Stimulated activated CD4-positive, alpha-beta T cell treated with anti-CD3 and anti-CD28 coated beads, Interleukin-4, amount 100 ng/mL, for 4 hours (primary cell): ENCODE results near the gene NUP133.
"Not testable (repeated sequence)": the region's sequence is repeated elsewhere in the genome, so short reads cannot be mapped to it uniquely, and the experiment has no call there.

ENCODE experiments used
- DNase-seq, 2 experiments: peaks; one replicate each; pipeline ENCODE4 v3.0.0-alpha.2; 2020

The NUP133 gene

DNA sequence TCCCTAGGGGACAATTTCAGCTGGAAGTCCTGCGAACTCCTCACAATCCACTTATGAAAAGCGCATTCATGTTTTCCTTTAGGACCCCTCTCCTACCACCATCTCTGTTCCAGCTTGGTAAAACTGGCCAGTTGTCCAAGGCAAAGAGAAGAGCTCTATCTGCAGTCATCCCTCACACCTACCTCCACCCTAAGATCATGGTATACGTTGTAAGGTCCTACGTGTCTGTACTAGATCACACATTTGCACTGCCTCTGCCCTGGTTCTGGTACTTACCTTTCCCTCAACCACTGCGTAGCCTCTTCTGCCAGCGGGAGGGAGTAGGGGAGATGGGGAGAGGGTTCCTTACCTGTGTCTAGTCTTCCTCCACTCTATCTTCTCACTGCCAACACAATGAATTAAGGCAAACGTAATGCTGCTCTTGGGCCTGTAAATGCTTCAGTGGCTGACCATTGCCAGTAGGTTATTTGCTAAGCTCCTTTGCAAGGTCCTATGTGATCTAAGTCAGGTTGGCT, 739 bp upstream of the NUP133 start:
- no peak for DNase-seq

DNA sequence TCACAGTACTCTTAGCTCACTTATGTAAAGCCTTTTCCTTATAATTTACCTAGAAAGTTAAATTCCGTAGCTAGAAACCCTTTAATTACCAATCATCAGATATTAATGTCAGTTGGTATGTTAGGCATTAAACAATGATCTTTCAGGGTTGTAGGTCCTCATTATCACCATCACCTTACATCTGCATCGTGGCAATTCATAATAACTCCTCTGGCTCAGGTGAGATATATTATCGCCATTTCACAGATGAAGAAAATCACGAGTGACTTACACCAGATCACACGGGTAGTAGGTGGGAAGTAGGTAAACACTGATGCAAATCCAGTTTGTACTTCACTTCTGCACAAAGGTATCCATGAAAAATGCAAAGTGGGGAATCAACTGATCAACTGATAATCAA, 639 bp downstream of the NUP133 start:
- DNase-seq = no peak

DNA sequence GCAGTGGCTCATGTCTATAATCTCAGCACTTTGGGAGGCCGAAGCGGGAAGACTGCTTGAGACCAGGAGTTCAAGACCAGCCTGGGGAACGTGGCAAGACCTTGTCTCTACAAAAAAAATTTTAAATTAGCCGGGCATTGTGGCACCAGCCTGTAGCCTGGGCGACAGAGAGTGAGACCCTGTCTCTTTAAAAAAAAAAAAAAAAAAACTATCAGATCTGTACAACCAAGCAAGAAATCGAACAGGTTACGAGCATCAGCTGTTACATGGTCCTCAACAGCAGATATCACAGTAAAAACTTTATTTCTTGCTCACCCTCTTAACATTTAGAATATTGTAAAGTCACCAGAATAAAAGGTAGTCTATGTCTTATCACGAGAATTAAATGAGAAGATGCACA, 1.5 kb downstream of the NUP133 start:
- no peak for DNase-seq

DNA sequence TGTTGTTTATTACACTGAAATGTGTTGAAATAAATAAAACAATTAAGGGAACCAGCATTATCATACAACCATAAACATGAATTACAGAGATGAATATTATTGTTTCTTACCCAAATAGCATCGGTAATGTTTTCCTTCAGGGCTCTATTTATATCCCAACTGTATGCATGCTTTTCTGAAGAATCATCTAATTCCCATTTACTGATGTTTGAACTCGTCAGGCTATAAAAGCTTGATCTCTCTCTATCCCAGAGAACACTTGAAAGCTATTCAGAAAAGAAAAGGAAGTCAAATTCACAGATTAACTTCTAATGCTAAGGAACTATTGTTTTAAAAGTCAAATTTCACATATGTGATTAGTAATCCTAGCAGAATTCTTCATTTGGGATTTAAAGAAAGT, 12.4 kb downstream of the NUP133 start:
- DNase-seq = no peak

DNA sequence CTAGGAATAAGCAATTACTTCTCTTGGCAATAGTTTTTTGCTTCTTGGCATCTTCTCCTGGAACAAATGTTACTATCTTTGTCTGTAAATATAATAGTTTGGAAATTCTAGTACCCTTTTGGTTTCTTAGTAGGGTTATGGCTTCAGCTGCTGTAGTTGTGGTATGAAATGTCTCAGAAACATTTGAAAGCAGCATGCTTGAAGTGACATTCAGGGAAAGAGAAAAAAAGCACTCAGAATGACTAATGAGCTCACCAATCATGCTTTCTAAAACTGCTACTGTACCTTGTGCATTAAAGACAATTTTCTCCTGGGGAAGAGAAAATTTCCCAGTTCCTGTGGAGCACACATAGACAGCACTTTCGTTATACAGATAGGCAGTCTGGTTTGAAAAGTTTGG, 21.0 kb downstream of the NUP133 start:
- no peak for DNase-seq

DNA sequence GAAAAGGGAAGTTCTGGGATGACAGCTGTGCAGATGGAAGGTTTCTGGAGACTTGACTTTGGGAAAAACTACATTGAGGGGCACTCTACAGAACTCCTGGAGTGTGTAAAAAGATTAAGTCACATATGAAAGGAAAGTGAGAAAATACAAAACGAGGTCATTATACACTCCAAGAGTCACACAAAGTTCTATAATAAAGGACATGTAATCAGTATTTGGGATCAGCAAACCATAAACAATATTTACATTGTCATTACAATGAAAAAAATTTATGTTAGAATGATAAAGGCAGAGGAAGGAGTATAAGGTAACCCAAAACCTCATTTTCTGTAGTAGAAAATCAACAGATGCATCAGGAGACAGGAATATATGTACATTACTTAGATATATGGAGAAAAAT, 22.8 kb downstream of the NUP133 start:
- DNase-seq = no peak

DNA sequence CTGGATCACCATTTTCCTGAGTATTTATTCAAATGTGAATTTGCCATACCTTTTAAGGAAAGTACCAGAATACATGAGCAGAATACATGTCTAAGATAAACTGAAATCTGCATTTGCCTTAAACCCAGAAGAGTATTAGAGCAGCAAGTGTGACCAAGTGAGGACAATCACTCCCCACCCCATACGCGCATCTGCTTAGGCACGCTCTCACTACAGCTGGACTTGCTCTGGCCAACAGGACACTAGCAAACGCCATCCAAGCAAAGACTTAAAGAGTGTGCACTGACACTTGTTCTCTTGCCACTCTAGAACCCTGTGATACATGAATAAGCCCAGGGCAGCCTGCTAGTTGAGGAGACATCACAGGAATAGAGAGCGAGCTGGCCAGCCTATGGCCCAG, 25.6 kb downstream of the NUP133 start:
- DNase-seq = no peak

DNA sequence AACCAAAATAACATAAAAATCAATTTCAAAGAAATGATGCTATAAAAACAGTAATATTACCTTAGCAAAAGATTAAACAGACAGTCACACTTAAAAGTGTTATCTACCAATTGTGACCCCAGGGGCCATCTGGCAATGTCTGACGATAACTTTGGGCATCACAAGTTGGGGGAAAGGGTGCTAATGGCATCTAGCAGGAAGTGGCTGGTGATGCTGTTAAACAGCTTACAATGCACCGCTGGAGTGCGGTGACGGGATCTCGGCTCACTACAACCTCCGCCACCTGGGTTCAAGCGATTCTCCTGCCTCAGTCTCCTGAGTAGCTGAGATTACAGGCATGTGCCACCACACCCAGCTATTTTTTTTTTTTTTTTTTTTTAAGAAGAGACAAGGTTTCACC, 27.6 kb downstream of the NUP133 start:
- DNase-seq = no peak

DNA sequence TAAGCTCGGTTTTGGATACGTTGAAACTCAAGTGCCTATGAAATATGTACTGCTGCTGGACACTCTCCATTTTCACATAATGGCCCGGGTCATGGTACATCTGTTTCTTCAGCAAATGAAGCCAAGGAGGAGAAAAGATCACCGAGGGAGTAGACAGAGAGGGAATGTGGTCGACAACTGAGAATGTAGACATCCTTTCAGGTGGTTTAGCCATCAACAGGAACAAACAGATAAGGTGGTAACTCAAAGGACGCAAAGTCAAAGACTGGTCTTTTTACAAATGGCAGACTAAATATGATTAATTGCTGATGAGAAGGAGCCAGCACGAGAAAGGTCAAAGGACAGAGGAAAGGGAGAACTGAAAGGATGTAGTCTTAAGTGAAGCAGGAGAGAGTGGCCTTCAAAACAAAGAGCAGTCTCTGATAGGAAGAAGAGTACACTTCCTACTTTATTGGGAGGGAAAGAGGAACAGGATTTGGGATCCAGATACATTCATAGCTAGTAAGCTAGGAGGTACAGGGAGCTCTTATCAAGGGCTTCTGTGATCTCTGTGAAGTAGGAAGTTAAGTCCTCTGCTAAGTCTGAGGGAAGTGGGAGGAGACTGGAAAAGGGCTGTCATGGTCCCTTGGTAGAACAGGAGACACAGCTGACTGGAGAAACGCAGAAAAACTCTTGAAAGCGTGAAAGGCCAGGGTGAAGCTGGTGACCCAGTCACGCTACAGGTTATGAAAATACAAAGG, 28.3 kb downstream of the NUP133 start:
- no peak for DNase-seq

DNA sequence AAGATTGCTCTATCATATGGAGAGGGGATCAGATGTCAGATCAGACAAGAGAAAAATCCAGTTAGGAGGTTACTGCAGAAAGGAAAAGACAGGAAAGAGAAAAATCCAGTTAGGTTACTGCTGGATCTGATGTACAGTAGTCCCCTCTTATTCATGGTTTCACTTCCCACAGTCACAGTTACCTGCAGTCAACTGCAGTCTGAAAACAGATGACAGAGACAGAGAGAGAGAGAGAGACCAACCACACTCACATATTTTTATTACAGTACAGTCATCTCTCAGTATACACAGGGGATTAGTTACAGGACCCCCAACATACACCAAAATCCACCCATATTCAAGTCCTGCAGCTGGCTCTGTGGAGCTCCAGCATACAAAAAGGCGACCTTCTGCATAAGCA, 29.3 kb downstream of the NUP133 start:
- no peak for DNase-seq

DNA sequence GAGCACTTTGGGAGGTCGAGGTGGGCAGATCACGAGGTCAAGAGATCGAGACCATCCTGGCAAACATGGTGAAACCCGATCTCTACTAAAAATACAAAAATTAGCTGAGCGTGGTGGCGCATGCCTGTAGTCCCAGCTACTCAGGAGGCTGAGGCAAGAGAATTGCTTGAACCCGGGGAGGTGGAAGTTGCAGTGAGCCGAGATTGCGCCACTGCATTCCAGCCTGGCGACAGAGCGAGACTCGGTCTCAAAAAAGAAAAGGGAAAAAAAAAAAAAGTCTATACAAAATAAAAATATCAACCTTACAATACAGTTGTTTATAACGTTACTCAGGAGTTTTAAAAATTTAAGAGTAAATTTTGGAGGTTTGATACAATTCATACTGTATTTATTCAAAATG, 32.3 kb downstream of the NUP133 start:
- not testable (repeated sequence) for DNase-seq

DNA sequence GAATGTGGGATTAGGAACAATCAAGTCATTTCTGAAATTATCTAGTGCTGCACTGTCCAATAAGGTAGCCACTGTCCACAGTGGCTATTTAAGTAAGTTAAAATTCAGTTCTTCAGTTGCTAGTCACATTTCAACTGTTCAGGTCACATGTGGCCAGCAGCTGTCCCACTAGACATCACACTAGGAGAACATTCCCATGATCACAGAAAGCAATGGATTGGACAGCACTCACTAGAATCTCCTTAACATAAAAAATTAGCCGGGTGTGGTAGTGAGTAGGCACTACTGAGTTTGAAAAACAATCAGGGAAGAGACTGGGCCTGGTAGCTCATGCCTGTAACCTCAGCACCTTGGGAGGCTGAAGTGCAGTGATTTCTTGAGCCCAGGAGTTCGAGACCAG, 33.6 kb downstream of the NUP133 start:
- DNase-seq = no peak

DNA sequence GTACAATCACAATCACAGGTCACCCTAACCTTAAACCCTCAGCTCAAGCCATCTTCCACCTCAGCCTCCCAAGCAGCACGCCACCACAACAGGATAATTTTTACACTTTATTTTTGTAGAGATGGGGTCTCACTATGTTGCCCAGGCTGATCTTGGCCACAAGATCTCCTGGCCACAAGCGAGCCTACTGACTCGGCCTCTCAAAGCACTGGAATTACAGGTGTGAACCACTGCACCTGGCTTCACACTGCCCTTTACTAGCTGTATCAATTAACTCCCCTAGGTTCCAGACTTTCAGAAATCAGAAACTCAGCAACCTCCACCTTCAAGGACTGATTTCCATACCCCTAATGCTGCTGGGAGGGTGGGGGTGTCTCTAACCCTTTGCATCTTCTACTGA, 37.0 kb downstream of the NUP133 start:
- DNase-seq = no peak

DNA sequence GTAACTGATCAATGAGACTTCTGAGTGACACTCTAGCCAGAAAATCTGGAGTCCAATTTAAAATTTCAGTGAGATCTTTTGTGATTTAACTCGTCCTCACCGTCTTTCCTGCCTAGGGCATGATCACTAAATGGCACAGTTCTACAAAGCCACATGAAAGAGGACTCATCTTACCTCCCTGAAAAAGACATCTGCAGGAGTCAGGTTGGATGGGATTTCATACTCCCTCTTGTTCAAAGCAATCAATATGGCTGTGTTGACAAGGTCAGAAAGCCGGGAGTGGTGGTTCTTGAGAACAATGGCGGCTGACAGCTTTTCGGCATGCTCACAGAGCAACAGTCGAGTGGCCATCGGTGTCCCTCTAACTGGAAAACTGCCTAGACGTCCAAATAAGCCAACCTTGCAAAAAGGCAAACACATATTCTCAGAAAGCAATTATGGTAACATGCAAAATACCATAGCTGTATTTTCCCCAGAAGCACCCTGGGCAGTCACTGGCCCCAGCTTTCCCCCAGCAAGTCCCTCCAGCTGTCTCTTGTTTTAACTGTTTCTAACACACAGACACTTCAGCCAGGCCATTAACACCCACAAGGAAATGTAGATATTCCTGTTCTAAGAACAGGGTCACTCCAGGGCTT, 37.6 kb downstream of the NUP133 start:
- DNase-seq = no peak

DNA sequence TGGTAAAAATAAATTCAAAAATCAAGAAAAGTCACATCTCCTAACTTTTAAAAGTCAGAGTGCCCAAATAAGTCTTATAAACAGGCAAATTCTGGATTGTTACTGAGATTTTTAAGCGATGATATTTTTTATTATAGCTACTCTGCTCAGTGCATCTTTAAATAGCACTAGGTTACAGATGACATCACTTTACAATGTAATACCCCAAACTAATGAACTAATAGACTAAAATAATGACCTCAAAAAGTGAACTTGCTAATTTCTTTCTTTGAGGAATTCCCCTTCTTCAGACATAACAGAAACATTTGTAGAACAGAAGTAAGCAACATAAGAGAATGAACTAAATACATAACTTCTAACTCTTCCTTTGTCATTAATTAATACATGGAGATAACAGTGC, 41.3 kb downstream of the NUP133 start:
- DNase-seq = no peak

DNA sequence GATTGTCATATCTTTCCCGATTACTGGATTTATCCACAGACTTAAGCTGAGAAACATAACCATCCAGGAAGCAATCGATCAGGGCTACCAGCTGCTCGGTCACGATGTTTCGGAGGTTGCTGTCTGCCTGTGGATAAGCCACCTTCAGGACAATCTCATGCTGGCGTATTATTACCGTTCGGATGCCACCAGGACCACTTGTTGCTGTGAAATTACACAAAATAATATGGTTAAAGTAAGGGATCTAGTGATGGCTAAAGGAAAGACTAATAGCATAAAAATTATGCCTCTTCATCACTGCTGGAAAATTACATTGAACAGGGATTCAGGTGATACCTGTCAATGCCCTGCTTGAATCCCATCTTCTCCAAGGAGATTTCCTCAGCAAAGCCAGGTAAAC, 43.5 kb downstream of the NUP133 start:
- DNase-seq = no peak

DNA sequence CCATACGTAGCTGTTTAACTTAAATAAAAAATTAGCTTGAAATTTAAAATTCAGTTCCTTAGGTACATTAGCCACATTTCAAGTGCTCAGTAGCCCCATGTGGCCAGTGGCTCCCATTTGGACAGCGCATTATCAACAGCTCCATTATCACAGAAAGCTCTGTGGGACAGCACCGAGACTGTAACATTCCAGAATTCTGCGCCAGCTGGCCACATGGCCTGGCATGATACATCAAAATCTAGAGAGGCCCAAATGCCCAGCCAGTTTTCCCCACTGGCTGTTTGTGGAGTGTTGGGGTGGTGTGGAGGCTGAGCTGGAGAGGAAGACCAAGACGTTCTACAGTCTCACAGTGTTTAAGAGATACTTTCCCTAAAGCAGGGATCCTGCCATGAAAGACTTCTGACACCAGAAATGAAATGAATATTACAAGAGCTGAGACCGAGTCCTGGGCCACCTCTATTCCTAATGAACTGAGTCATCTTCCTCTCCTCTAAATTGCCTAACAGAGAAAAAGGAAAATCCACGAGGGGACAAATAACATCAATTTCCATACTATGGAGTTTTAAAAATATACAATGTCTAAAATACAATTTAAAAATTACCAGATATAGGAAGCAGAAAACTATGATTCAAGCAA, 47.0 kb downstream of the NUP133 start:
- no peak for DNase-seq

DNA sequence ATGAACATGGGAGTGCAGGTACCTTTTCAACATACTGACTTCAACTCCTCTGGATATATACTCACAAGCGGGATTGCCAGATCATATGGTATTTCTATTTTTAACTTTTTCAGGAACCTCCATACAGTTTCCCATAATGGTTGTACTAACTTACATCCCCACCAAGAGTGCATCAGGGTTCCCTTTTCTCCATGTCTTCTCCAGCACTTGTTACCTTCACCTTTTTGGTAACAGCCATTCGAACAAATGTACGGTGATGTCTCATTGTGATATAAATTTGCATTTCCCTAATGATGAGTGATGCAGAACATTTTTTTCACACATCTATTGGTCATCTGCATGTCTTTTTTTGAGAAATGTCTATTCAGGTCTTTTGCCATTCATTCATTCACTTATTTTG, 48.3 kb downstream of the NUP133 start:
- DNase-seq = no peak

DNA sequence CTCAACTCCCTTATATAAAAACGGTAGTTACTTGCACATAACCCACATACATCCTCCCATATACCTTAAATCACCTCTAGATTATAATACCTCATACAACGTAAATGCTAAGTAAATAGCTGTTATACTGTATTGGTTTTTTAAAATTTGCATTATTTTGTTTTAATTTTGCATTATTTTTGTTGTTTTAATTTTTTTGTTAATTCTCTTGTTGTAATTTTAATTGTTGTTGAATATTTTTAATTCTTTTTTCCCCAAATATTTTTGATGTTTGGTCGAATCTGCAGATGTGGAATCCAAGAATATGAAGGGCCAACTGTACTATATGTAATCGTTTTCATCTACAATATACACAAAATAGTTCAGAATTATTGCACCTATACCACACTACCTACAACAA, 50.7 kb downstream of the NUP133 start:
- no peak for DNase-seq

DNA sequence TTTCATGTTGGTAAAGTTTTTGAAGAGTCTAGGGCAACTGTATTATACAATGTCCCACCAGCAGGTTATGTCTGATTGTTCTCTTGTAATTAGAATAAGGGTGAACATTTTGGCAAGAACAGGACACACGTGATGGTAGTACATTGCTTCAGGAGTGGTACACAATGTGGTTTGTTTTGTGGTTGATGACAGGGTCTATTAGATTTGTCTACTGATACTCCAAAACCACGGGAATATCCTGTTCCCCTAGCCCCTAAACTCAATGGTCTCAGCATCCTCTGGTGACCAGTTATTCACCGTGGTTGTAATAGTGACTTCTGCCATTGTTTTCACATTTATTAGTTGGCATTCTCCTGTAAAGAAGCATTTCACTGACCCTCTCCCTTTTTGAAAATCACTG, 52.1 kb downstream of the NUP133 start:
- no peak for DNase-seq

DNA sequence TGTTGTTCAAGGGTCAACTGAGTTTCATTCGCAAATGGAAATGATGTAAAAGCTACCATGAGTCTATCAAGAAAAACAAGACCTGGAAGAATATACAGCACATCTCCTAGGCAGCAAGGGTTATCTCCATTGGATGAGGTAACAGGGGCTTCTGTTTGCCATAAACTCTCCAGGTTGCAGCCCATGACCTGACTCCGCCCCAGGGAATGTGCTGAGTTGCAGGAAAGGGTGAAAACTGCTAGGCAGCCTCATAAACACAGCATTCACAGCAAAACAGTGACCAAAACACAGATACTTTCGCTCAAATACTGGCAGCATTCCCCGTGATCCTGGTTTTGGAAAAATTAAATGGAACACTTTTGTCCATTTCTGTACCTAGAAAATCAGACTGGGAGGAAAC, 54.1 kb downstream of the NUP133 start:
- no peak for DNase-seq

DNA sequence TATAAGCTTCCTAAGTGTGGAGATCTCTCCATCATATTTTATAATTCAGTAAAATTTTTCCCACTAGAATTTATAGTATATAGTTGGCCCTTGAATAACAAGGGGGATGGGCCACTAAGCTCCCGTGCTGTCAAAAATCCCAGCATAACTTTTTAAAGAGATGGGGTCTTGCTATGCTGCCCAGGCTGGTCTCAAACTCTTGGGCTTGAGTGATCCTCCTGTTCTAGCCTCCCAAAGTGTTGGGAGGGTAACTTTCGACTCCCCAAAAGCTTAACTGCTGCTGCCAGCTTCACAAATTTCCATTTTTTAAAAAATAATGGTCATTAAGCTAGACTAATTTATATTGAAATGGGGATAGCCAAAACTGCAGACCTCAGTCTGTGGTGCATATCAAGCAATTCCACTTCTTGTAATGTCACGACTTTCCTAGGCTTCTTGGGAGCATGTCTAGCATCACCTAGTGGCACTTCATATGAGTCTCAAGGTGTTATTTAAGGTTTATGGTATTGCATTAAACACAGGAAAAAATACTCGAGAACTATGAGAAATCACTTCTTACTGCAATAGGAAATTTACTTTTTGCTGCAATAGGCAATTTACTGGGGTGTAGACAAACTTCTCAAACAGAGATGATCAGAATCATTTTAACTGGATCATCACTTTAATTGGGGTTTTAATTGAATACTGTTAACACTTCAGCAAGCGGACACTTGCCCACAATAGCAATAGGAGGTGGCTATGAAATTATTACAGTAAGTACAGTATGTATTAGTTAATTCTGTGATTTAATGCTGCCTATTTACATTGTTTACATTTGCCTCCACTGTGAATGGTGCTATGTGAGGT, 55.0 kb downstream of the NUP133 start:
- no peak for DNase-seq

DNA sequence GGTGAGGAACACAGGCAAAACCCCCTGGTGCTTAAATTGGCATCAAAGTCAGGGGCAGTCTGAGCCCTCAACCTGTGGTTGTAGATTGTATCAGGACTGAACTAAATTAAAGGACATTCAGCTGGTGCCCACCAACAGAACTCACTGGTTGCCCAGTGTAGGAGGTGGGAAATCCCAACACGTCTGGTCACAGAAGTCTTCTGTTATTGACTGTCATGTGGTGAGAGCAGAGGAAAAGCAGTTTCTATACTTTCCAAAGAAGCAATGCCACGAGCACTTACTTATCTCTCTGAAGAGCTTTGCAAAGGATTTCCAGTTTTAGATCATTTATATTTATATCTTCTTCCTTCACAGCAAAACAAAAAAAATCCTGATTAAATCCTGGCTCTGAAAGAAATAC, 59.3 kb downstream of the NUP133 start:
- DNase-seq = no peak
